GM19240 (cell line): ENCODE data around the gene APOA4.

Source experiments
- DNase-seq: peaks from one replicate; pipeline ENCODE4 v3.0.0; 2011; ENCODE audit warnings: low spot score; ENCODE audit not compliant: insufficient read length

The APOA4 gene

DNA sequence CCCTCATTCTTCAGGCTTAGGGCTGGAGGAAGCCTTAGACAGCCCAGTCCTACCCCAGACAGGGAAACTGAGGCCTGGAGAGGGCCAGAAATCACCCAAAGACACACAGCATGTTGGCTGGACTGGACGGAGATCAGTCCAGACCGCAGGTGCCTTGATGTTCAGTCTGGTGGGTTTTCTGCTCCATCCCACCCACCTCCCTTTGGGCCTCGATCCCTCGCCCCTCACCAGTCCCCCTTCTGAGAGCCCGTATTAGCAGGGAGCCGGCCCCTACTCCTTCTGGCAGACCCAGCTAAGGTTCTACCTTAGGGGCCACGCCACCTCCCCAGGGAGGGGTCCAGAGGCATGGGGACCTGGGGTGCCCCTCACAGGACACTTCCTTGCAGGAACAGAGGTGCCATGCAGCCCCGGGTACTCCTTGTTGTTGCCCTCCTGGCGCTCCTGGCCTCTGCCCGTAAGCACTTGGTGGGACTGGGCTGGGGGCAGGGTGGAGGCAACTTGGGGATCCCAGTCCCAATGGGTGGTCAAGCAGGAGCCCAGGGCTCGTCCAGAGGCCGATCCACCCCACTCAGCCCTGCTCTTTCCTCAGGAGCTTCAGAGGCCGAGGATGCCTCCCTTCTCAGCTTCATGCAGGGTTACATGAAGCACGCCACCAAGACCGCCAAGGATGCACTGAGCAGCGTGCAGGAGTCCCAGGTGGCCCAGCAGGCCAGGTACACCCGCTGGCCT lies 7.2 kb upstream of the APOA4 start:
- no peak for DNase-seq

DNA sequence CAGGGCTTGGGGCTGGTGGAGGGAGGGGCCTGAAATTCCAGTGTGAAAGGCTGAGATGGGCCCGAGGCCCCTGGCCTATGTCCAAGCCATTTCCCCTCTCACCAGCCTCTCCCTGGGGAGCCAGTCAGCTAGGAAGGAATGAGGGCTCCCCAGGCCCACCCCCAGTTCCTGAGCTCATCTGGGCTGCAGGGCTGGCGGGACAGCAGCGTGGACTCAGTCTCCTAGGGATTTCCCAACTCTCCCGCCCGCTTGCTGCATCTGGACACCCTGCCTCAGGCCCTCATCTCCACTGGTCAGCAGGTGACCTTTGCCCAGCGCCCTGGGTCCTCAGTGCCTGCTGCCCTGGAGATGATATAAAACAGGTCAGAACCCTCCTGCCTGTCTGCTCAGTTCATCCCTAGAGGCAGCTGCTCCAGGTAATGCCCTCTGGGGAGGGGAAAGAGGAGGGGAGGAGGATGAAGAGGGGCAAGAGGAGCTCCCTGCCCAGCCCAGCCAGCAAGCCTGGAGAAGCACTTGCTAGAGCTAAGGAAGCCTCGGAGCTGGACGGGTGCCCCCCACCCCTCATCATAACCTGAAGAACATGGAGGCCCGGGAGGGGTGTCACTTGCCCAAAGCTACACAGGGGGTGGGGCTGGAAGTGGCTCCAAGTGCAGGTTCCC lies 6.5 kb upstream of the APOA4 start, which contains the start of gene APOC3:
Gene APOC3, plus strand, starts transcription at position 383 of the 659 bp plus-strand sequence. CDS start 676 bp downstream, outside the sequence.
- DNase-seq = no peak

DNA sequence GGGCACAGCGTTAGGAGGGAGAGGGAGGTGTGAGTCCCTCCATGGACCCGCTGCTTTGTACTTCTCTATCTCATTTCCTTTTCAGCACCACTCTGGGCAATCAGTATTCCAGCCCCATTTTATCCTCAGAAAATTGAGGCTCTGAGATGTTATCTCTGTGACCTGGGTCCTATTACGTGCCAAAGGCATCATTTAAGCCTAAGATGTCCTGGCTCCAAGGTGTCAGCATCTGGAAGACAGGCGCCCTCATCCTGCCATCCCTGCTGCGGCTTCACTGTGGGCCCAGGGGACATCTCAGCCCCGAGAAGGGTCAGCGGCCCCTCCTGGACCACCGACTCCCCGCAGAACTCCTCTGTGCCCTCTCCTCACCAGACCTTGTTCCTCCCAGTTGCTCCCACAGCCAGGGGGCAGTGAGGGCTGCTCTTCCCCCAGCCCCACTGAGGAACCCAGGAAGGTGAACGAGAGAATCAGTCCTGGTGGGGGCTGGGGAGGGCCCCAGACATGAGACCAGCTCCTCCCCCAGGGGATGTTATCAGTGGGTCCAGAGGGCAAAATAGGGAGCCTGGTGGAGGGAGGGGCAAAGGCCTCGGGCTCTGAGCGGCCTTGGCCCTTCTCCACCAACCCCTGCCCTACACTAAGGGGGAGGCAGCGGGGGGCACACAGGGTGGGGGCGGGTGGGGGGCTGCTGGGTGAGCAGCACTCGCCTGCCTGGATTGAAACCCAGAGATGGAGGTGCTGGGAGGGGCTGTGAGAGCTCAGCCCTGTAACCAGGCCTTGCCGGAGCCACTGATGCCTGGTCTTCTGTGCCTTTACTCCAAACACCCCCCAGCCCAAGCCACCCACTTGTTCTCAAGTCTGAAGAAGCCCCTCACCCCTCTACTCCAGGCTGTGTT lies 5.8 kb upstream of the APOA4 start:
- no peak for DNase-seq

DNA sequence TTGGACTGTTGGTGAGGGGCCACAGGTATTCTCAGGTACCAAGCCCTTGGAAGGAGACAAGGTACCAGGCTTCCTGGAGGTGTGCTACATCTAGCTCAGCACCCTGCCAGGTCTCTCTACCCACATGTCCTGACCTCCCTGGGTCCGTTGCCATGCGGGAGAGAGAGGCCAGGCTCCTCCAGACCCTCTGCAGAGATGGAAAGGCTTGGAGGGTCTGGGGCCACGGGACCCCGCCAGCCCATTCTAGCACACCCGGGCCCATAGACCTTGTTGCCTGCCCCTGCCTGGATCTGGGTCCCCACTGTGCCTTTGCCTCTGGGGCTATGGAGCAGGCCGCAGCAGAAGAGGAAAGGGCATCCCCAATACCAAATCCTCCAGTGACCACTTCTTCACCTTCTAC lies 4.4 kb upstream of the APOA4 start:
- no peak for DNase-seq

DNA sequence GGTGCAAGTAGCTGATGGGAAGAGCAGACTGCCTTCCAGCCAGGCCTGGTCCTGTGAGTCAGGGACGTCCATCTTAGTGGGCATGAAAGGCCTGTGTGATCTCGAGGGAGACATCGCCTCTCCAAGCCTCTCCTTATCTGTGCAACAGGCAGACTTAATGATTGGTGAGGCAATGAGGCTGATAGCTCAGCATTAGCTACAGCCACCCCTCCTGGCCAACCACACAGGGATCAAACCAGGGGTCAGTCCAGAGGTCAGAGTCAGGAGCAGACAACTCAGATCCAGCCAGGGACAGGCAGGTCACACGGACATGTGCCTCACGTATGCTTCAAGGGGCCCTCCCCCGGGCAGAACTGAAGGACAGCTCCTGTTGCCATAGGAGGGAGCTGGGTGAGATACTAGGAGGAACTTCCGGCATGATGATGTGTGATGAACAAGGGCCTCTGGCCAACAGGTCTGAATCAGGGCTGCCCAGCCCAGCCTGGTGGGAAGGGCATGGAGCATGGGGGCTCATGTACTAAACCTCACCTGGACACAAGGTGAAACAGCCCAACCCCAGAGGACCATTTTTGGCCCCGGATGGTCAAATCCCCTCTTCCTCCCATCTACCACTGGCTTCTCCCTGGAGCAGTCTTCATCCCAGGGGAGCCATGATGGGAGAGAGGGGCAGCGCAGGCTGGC lies 3.8 kb upstream of the APOA4 start:
- DNase-seq = no peak

DNA sequence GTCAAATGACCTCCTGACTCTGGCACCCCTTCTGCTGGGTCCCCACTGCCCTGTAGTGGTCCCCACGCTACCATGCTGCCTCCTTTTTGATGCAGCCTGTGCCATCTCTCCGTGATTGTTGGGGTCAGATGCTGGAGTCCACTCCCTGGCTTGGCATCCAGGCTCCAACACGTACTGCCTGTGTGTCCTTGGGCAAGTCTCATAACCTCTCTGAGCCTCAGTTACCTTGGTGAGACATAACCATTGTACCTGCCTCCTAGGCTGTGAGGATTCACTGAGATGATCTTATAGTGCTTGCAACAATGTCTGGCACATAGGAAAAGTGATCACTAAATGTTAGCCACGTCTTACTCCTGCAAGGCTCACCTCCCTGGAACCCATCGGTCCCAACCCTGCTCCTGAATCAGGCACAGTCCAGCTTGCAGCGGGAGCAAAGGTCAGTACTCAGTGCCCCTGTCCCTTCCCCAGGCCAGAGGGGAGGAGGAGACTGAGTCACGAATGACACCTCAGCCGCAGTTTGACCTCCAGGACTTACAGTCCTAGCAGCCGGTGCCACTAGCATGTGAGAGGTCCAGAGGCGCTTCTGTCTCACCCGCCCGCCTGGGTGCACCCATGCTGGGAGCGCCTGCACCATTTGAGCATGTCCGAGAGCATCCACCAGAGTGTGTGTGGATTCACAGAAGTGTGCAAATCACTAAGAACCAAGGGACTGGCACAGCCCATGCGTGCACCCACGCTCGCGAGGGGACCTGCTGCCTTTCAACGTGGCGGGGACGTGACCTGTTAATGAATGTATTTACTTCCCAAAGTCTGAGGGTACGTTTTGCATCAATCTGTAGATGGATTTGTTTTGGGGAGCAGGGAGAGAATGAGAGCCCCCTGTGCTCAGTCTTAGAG lies 3.0 kb upstream of the APOA4 start:
- no peak for DNase-seq

DNA sequence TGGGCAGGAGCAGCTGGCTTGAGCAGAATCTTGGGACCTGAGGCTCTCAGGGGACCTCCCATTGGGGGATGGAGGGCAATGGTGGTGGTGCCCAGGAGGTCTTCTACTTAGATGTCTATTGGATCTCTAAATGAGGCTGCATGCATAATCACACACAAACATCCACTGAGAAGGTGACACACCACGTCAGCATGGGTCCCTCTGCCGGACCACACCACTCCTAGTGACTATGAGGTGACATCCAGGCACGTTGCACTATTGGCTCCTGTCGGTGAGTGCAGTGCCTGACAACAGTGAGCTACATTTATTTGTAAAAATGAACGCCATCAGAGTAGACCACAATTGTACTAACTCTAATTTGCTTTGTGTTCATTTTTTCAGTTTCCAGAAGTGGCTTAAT lies 2.3 kb upstream of the APOA4 start:
- DNase-seq = no peak

DNA sequence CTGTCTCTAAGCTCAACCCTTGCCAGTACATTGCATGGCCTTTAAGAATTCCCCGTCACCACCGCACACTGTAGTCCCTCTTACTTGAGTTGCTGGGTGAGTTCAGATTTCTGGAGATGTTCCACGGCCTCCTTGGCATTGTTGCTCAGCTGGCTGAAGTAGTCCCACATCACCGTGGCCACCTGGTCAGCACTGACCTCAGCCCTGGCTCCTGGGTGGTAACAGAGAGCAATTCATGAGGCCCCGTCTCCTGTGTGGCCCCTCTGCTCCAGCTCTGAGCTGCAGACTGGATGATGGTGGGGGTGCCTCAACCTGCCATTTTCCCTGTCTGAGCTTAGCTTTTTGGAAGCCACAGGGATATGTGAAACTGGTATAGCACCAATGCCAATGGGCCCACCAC lies 529 bp downstream of the APOA4 start:
- no peak for DNase-seq

DNA sequence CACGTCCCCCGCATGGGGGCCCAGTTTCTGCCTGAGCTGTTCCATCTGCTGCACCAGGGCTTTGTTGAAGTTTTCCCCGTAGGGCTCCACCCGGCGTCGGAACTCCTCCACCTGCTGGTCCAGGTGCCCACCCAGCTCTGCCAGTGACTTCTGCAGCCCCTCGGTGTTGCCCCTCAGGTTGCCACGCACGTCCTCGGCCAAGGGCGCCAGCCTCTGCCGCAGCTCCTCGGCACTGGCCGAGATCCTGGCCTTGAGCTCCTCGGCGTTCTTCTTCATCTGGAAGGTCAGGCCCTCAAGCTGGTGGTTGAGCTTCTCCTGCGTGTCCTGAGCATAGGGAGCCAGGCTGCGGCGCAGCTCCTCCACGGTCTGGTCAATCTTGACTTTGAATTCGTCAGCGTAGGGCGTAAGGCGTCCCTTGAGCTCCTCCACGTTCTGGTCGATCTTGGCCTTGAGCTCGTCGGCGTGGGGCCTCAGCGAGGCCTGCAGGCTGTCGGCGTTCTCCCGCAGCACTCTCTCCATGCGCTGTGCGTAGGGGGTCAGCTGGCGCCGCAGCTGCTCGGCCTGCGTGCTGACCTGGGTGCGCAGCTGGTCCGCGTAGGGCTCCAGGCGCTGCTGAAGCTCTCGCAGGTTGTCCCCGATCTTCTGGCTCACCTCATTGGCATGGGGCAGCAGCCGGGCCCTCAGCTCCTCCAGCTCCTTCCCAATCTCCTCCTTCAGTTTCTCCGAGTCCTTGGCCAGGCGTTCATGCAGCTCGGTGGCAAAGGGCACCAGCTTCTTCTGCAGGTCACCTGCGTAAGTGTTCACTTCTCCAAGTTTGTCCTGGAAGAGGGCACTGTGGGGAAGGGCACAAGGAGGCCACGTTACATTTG lies 1.8 kb downstream of the APOA4 start:
- DNase-seq = no peak

DNA sequence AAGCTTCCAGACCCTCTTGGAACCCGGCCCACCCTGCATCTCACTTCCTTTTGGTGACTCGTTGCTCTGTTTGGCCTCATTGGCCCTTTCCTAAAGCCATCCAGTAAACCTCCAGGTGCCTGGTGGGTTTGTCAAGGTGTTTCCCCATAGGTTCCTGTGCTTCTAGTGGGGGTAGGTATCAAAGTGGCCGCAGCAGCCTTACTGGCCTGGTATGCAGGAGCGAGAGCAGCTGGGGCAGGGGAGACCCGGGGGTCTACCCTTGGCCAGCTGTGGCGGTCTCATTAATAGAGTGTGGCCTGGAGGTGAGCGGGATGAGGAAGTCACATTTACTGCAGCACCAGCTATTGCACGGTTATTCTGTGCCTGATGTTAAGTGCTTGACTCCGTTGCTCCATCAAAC lies 4.1 kb downstream of the APOA4 start:
- DNase-seq = no peak

DNA sequence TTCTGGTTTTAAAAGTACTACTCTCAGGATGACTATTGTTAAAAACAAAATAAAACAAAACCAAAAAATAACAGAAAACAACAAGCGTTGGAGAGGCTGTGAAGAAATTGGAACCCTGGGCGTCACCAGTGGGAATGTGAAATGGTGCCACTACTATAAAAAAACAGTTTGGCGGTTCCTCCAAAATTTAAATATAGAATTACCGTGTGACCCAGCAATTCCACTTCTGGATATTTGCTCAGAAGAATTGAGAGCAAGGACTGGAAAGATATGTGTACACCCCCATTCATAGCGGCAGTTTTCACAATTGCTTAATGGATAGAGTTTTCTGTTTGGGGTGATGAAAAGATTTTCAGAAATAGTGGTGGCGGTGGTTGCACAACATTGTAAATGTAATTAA lies 8.6 kb downstream of the APOA4 start:
- no peak for DNase-seq

DNA sequence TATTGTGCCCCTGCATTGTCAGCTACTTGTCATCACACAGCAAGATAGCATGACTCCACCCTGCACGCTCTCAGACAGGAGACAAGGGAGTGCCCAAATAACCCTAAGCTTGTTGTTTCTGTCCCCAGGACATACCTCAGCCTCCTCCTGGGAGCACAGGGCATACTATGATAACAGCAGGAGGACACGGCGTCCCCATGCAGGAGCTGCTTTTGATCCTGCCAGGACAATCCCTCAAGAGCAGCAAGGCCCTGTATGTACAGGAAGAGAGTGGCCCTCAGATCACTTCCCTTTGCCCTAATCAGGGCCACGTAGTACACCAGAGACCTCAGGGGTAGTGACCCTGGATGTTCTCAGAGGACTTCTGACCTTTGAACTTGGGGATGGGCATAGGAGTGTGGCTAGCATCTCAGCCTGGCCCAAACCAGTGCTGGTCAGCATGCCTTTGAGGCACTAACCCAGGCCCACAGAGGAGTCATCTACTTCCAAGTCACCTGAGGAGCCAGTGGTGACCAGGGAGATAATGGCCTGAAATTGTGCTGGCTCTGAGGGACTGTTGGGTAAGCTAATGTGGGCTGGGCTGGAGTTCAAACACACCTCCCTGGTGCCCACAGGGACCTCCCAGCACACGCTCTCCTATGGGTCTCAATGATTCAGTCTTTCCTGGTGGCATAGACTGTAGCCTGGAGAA lies 9.2 kb downstream of the APOA4 start:
- DNase-seq = no peak

DNA sequence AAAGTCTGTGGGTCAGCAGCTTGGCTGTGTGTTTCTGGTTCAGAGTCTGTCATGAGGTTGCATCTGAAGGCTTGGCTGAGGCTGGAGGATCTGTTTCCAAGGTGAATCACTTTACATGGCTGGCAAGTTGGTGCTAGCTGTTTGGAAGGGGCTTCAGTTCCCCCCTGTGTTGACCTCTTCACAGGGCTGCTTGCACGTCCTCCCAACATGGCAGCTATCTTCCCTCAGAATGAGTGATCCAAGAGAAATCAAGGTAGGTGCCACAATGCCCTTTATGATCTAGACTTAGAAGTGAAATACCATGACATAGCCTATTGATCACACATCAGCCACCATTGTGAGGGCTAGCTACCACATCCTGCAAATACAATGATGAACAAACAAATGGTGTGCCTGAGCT lies 9.9 kb downstream of the APOA4 start:
- DNase-seq = no peak

DNA sequence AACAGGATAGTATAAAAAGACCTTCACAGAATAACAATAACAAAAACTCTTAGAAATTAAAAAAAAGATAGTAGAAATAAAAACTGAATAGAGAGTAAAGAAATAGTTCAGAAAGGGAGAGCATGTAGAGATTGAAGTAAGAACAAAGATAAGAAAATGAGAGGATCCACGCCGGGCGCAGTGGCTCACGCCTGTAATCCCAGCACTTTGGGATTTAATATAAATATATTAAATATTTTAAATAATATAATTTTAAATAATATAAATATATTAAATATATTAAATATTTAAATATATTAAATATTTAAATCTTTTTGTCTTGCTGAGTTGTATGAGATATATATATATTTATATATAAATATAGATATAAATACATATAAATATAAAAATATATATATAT lies 11.0 kb downstream of the APOA4 start:
- DNase-seq = no peak

DNA sequence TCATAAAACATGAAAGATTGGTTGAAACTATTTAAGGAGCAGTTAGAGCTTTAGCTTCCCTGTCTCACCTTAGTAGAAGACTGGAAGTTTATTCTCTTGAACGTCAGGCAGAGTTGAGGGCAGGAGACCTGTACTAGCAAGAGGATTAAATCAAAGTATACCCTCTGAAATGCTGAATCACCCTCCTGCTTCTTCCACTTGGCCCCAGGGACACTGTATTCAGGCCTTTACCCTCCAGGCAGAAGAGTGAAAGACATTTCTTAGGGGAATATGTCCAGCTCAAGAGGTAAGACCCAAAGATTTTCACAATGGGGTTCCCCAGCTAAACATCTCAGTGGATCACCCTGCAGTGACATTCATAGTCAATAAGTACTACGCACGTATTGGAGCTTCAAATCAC lies 11.9 kb downstream of the APOA4 start:
- no peak for DNase-seq

DNA sequence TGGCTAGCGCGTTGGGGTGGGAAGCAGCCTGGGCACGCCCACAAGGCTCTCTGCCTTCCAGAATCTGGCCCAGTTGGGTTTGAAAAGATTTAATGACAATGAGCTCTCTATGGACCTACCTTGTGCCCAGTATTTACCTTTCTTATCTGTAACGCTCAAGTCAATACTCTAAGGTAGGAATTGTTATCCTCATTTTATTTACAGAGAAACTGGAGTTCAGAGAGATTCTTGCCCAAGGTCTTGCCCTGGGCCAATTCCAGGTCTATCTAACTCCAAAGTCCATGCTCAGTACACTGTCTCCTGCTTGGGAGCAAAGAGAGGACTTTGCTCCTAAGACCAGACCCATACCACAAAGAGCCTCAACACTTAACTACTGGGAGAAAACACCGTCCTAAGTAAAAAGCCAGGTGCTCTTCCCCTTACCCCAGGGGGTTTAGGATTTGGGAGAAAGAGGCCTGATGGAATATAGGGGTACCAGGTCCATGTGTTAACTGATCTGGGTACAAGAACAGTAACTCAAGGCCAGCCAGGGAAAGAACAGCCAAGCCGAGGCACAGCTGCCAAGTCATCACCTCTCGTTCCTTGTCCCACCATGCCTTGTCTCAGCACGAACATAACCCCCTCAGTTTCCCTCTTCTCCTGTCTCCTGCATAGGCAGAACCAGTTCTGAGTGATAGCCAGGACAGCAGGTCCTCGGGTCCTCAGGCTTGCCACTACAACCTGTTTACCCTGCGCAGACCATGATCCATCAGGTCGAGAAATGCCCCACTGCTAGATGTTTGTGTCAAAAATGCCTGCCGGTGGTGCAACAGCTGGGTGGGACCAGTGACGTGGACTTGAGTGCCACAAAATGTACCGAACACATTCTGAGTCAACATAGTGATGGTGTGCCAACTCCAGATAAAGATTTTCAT lies 14.6 kb downstream of the APOA4 start:
- no peak for DNase-seq

DNA sequence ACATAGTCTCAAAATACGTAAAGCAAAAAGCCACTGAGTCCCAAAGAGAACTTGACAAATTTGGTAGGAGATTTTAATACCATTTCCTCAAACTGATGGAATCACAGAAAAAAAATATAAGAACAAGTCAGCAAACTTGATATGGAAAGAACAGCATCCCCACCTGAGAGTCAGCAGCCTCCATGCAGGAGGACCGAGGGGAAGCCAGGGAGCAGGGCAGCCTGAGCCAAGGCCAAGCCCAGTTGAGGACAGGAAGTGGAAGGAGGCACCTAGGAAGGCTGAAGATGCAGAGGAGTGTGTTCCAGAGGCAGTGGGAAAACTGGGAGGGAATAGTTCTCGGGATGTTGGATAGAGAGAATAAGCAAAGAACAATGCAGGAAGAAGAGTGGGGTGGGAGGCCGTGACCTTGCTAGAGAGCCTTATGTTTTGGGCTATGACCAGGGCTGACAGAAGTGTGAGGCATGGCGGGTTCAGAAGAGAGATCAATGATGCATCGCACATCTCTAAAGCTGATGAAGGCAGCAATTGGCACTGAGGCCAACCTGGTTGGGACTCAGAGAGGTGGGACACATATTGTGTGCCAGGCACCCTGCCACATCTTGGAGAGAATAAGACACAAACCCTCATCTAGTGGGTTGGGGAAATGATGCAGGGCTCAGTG lies 15.4 kb downstream of the APOA4 start:
- no peak for DNase-seq
